Duodenal mucosa (tissue), 2 donors: ENCODE results near the gene MEP1A.
"Not testable (repeated sequence)": the region's sequence is repeated elsewhere in the genome, so short reads cannot be mapped to it uniquely, and the experiment has no call there.

Experiments used
- H3K27ac ChIP-seq: one replicate; pipeline ENCODE4 v1.7.0; 2013; ENCODE audit warnings: low read depth, low read length
- H3K27me3 ChIP-seq, 2 donors: one replicate each; pipeline ENCODE4 v1.7.0; 2013; ENCODE audit warnings: low read length in 2 of 2, control low read depth in 1 of 2; ENCODE audit not compliant: insufficient read depth in 2 of 2, control insufficient read depth in 1 of 2
- H3K36me3 ChIP-seq, 2 donors: one replicate each; pipeline ENCODE4 v1.7.0; 2013; ENCODE audit warnings: low read length in 2 of 2, control low read depth in 1 of 2; ENCODE audit not compliant: insufficient read depth in 2 of 2, control insufficient read depth in 1 of 2
- H3K4me1 ChIP-seq, 2 donors: one replicate each; pipeline ENCODE4 v1.7.0; 2013; ENCODE audit warnings: low read length in 2 of 2, control low read depth in 1 of 2; ENCODE audit not compliant: insufficient read depth in 2 of 2, control insufficient read depth in 1 of 2
- H3K4me3 ChIP-seq, 2 donors: one replicate each; pipeline ENCODE4 v1.7.0; 2013; ENCODE audit warnings: low read length in 2 of 2, low read depth in 1 of 2
- H3K9ac ChIP-seq, 2 donors: one replicate each; pipeline ENCODE4 v1.7.0; 2013; ENCODE audit warnings: low read length in 2 of 2, low read depth in 1 of 2
- H3K9me3 ChIP-seq, 2 donors: one replicate each; pipeline ENCODE4 v1.7.0; 2013; ENCODE audit warnings: low read length in 2 of 2, control low read depth in 1 of 2; ENCODE audit not compliant: control insufficient read depth in 1 of 2

Gene MEP1A

GRCh38 chr6:46756469-46757213, 36.5 kb upstream of the MEP1A start:
- Histone ChIP-seq H3K9ac (no peak overlapping the region), H3K27ac (no peak overlapping the region), H3K9me3 (no peaks in the 10 kb centered on the region), H3K27me3 (no peaks in the 10 kb centered on the region), H3K36me3 (no peaks in the 10 kb centered on the region), H3K4me1 (no peaks in the 10 kb centered on the region), H3K4me3 (no peak overlapping the region)

DNA sequence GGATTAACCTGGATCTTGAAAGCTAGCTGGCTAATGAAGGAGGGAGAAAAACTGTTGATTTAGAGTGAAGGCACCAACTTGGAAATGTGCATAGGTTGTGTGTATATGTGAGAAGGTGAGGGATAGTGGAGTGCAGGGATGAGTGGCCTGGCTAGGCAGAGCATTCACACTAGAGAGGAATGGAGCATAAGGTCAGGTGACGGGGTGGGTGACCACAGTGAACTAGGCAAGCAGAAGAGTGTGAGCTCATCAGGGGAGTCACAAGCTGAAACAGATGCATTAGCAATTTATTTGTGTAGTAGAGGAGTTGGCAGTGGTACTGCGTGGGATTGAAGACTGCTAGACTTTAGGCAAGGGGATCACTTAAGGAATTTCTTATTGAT, 36.0 kb upstream of the MEP1A start:
- no peak overlapping the region for H3K4me3 ChIP-seq
- no peaks in the 10 kb centered on the region for H3K27me3 ChIP-seq
- H3K36me3 ChIP-seq: no peaks in the 10 kb centered on the region
- H3K9me3 ChIP-seq: no peaks in the 10 kb centered on the region
- H3K4me1 ChIP-seq: no peaks in the 10 kb centered on the region
- no peak overlapping the region for H3K9ac ChIP-seq
- no peak overlapping the region for H3K27ac ChIP-seq

DNA sequence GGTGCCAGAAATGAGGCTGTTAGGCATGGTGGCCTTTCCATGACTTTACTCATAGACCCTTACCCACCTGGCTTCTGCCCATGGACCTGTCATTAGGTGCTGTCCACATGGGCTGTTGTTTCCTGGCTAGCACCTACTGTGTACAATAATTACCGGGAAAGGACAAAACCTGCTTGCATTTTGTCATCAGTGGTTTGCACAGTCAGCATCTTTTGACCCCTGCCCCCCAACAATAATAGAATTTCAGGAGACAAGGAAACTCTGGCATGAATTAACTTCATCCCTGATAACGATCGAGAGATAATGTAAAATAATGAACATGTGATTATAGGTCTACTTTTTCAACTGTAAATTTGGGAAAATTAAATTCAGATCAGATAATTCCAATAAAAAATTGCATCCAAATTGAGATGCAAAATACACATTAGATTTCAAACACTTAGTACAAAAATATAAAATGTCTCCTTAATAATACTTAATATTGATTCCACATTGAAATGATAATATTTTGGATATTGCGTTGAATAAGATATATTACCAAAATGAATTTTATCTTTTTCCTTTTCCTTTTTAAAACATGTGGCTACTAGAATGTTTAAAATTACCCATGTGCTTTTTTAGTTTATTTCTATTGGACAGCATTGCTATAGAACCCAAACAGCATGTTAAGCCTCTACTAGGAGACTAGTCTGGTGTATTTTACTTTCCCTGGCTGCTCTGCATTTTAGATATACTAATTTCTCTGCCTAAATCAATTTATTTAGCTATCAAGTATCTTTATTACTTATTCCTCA, 34.0 kb upstream of the MEP1A start:
- Histone ChIP-seq H3K27ac (no peak overlapping the region), H3K9me3 (no peaks in the 10 kb centered on the region), H3K27me3 (no peaks in the 10 kb centered on the region), H3K36me3 (no peaks in the 10 kb centered on the region), H3K4me3 (no peak overlapping the region), H3K9ac (no peak overlapping the region), H3K4me1 (no peaks in the 10 kb centered on the region)

DNA sequence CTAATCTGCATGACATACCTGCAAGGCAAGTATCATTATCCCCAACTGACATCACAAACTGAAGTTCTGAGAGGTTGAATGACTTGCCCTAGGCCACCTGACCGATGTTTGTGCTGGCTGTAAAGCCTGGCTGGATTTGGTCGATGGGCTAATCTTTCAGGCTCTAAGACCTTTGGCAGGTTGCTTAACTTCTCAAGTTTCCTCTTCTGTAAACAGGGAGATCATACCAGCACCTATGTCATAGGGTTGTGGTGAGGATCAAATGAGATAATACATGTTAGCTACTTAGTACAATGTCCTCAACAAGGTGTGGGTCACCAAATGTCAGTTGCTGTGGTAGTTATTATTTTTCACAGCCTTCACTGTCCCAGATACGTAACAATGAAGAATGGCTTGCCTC, 32.3 kb upstream of the MEP1A start:
- H3K9me3 ChIP-seq: no peaks in the 10 kb centered on the region
- no peak overlapping the region for H3K9ac ChIP-seq
- H3K36me3 ChIP-seq: no peaks in the 10 kb centered on the region
- H3K4me3 ChIP-seq: no peak overlapping the region
- H3K4me1 ChIP-seq: no peaks in the 10 kb centered on the region
- H3K27ac ChIP-seq: no peak overlapping the region
- no peaks in the 10 kb centered on the region for H3K27me3 ChIP-seq

DNA sequence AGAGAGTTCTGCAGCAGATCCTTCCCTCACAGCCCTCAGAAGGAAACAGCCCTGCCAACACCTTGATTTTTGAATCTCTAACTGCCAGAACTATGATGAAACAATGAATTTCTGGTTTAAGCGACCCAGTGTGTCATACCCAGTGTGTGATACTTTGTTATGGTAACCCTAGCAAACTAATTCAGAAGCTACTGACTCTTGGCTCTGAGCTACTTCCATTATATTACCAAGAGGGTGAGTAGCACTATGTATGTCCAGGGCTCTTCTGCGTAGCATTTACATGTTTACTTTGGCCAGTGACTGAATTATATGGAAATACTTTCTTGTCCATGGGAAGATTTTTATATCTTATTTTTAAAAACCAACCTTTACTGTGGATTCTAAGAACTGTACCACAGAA, 29.7 kb upstream of the MEP1A start:
- no peaks in the 10 kb centered on the region for H3K4me1 ChIP-seq
- no peak overlapping the region for H3K9ac ChIP-seq
- no peaks in the 10 kb centered on the region for H3K9me3 ChIP-seq
- H3K27ac ChIP-seq: no peak overlapping the region
- H3K36me3 ChIP-seq: no peaks in the 10 kb centered on the region
- H3K27me3 ChIP-seq: no peaks in the 10 kb centered on the region
- H3K4me3 ChIP-seq: no peak overlapping the region

- not testable (repeated sequence) for H3K4me3 ChIP-seq, H3K4me1 ChIP-seq, H3K27ac ChIP-seq, H3K36me3 ChIP-seq, H3K27me3 ChIP-seq, H3K9me3 ChIP-seq, H3K9ac ChIP-seq
These were observed 28.9 kb upstream of the MEP1A start for GRCh38 chr6:46764280-46764679.

GRCh38 chr6:46764961-46765360, 28.2 kb upstream of the MEP1A start:
- Histone ChIP-seq H3K4me3 (no peak overlapping the region), H3K9ac (no peak overlapping the region), H3K27ac (no peak overlapping the region), H3K9me3 (no peaks in the 10 kb centered on the region), H3K4me1 (no peaks in the 10 kb centered on the region), H3K27me3 (no peaks in the 10 kb centered on the region), H3K36me3 (no peaks in the 10 kb centered on the region)

- Histone ChIP-seq H3K36me3 (no peaks in the 10 kb centered on the region), H3K27me3 (no peaks in the 10 kb centered on the region), H3K4me1 (no peaks in the 10 kb centered on the region), H3K9ac (no peak overlapping the region), H3K4me3 (no peak overlapping the region), H3K9me3 (no peaks in the 10 kb centered on the region), H3K27ac (no peak overlapping the region)
These were observed 21.2 kb upstream of the MEP1A start for GRCh38 chr6:46772016-46772415.

DNA sequence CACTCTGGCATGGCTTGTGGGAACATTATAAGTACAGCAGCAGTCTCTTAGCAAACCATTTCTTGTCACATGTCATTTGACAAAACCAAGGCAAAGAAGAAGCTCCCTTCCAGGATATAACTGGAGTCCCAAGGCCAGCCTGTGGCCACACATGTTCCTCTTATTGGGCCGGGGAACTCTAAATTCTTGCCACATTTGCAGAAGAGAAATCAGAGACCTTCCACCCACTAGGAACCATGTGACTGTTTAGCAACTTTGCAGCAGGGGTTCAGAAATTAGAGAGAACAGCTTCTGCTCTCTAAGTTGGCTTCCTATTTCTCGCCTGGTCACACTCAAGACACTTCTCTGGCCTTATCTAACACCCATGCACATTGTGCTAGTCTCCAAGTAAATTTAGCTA, 20.4 kb upstream of the MEP1A start:
- Histone ChIP-seq H3K9ac (no peak overlapping the region), H3K9me3 (no peaks in the 10 kb centered on the region), H3K4me1 (no peaks in the 10 kb centered on the region), H3K36me3 (no peaks in the 10 kb centered on the region), H3K27ac (no peak overlapping the region), H3K4me3 (no peak overlapping the region), H3K27me3 (no peaks in the 10 kb centered on the region)

DNA sequence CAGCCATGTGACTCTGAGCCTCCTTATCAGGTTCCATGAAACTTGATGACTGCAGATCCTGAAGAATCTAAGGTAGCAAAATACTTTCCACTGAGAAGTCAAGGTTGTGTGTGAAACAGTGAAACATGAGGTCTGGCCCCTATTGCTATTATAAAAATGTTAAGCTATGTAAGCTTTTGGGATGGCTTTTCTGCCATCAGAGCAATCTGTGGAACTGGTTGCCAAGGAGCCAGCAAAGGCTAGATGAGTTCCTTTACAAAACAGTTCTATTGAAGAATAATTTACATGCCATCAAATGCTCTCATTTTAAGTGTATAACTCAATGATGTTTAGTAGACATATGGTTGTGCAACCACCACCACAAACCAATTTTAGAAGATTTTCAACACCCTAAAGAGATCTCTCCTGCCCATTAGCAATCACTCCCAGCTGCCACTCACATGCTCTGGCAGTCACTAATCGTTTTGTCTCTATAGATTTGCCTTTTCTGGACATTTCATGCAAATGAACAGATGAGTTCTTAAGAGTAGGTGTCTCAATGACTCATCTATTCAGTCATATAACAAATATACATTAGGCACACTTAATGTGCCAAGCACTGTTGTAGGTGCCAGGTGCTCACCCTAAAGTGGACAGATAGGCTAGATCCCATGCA, 19.9 kb upstream of the MEP1A start:
- H3K27me3 ChIP-seq: no peaks in the 10 kb centered on the region
- H3K4me1 ChIP-seq: no peaks in the 10 kb centered on the region
- H3K9me3 ChIP-seq: no peaks in the 10 kb centered on the region
- H3K36me3 ChIP-seq: no peaks in the 10 kb centered on the region
- H3K4me3 ChIP-seq: no peak overlapping the region
- no peak overlapping the region for H3K27ac ChIP-seq
- no peak overlapping the region for H3K9ac ChIP-seq
